Measurements from ENCODE around the gene ETV2. TPM values are rescaled to one million over a fixed set of nuclear protein-coding genes. Genes with fewer than 3 reads are reported as not detected.
"Not testable (repeated sequence)": the region's sequence is repeated elsewhere in the genome, so short reads cannot be mapped to it uniquely, and the experiment has no call there.

ETV2 gene, protein sequence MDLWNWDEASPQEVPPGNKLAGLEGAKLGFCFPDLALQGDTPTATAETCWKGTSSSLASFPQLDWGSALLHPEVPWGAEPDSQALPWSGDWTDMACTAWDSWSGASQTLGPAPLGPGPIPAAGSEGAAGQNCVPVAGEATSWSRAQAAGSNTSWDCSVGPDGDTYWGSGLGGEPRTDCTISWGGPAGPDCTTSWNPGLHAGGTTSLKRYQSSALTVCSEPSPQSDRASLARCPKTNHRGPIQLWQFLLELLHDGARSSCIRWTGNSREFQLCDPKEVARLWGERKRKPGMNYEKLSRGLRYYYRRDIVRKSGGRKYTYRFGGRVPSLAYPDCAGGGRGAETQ
- total RNA-seq (1 to 10 TPM in 2 of 5 donors, under 1 TPM in 2, not detected in 1; 0.67 to 2.1 (median 1.1) TPM), total RNA-seq (0.05 to 1.1 (median 0.48) reads per million in 29 experiments)
- total RNA-seq (2013) = 0.70 TPM

DNA sequence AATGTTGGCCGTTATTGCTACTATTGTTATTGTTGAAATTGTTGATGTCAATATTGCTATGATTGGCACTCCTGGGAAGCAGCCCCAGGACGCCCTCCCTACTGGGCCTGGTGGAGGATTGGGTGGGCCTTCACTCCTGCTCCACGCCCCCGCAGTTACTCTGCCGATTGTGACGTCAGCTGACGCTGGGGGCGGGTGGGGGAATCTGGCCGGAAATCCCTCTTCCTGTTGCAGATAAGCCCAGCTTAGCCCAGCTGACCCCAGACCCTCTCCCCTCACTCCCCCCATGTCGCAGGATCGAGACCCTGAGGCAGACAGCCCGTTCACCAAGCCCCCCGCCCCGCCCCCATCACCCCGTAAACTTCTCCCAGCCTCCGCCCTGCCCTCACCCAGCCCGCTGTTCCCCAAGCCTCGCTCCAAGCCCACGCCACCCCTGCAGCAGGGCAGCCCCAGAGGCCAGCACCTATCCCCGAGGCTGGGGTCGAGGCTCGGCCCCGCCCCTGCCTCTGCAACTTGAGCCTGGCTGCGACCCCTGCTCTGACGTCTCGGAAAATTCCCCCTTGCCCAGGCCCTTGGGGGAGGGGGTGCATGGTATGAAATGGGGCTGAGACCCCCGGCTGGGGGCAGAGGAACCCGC lies at the start of gene ETV2:
Gene ETV2 (plus strand): TSS at position 231 of the 637 bp plus-strand sequence. CDS start 716 bp downstream, outside the sequence.
- H3K4me3 ChIP-seq (ENCODE audit: control insufficient read depth in 1 of 2, extremely low read depth in 1 of 2, low read length in 1 of 2) = peak within 1 kb of the TSS in 1 of 2 donors; percentile 33
- H3K4me1 Mint-ChIP-seq = peaks cover 17 to 36% (median 29%) of the 10 kb centered on the region in 3 donors
- peak within 1 kb of the TSS in 1 of 2 donors; percentile 61 for H3K27ac Mint-ChIP-seq
- ATAC-seq (replicated peaks in 1 of 4) (no peak), DNase-seq (peak in 25 of 35 experiments; percentile 9 to 61 (median 34))
- H3K4me3 Mint-ChIP-seq = peak within 1 kb of the TSS; percentile 59 to 84 (median 75)
- peaks cover 0 to 13% of the 10 kb centered on the region in 2 experiments for H3K27me3 ChIP-seq (replicated peaks in 1 of 2; ENCODE audit: control insufficient read depth in 2 of 2, extremely low read depth in 1 of 2, insufficient read depth in 2 of 2, low read length in 1 of 2)
- CTCF ChIA-PET = no interaction called here
- H3K9me3 Mint-ChIP-seq = no peaks in the 10 kb centered on the region
- POLR2A ChIA-PET = no interaction called here
- no peaks in the 10 kb centered on the region for H3K9me3 ChIP-seq
- H3K36me3 Mint-ChIP-seq = peaks cover 7% of the 10 kb centered on the region
- H3K36me3 ChIP-seq (ENCODE audit: control insufficient read depth in 2 of 2, extremely low read depth in 1 of 2, insufficient read depth in 1 of 2, low read length in 1 of 2) = peaks cover 6 to 15% of the 10 kb centered on the region in 2 donors
- H3K27me3 Mint-ChIP-seq = no peaks in the 10 kb centered on the region
- H3K4me1 ChIP-seq (ENCODE audit: control insufficient read depth in 1 of 2, extremely low read depth in 1 of 2, insufficient read depth in 2 of 2, low read length in 2 of 2) = peaks cover 2 to 44% of the 10 kb centered on the region in 2 experiments
- WGBS (ENCODE audit: insufficient coverage) = 30% methylated on average over 14 of the region's 28 CpGs
- peak within 1 kb of the TSS; percentile 62 for H3K27ac ChIP-seq (ENCODE audit: low read length)

DNA sequence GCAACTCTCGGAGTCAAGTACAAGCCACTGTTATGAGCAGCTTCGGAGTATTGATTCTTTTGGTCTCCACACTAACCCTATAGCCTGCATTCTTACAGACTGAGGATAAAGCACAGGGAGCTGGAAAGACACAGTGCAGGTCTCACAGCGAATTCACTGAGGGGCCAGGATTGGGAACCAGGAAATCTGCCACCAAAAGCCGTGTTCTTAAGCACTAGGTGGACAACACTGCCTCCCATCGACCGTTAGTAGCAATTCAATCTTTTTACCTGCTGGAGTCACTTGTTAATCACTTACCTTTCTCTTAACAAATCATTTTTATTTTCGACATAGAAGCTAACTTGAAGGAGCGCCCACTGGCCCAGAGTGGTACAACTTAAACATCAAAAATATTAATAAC lies 49.3 kb upstream of the ETV2 start:
- Histone ChIP-seq H3K36me3 (ENCODE audit: control insufficient read depth in 2 of 2, extremely low read depth in 1 of 2, insufficient read depth in 1 of 2, low read length in 1 of 2) (no peaks in the 10 kb centered on the region), H3K9me3 (no peaks in the 10 kb centered on the region), H3K27ac (ENCODE audit: low read length) (no peak overlapping the region), H3K27me3 (replicated peaks in 1 of 2; ENCODE audit: control insufficient read depth in 2 of 2, extremely low read depth in 1 of 2, insufficient read depth in 2 of 2, low read length in 1 of 2) (peaks cover 0 to 16% of the 10 kb centered on the region in 2 experiments), H3K4me1 (ENCODE audit: control insufficient read depth in 1 of 2, extremely low read depth in 1 of 2, insufficient read depth in 2 of 2, low read length in 2 of 2) (no peaks in the 10 kb centered on the region), H3K4me3 (ENCODE audit: control insufficient read depth in 1 of 2, extremely low read depth in 1 of 2, low read length in 1 of 2) (no peak overlapping the region)
- H3K4me3 Mint-ChIP-seq = no peak overlapping the region
- ChIA-PET CTCF (interaction anchor here (0.7 to 1.5 kb wide), 4 partner anchors 22 to 468 kb away, joined by 3 to 8 read pairs (median 5); no protein-coding TSS in a partner anchor), POLR2A (no interaction called here)
- H3K9me3 Mint-ChIP-seq = no peaks in the 10 kb centered on the region
- H3K36me3 Mint-ChIP-seq = no peaks in the 10 kb centered on the region
- DNase-seq (peak in 5 of 35 experiments; percentile 11 to 70 (median 18)), ATAC-seq (replicated peaks in 1 of 4) (no peak)
- H3K27ac Mint-ChIP-seq = no peak overlapping the region
- 20% methylated on average over 6 of the region's 8 CpGs for WGBS (ENCODE audit: insufficient coverage)
- H3K27me3 Mint-ChIP-seq = peaks cover 0 to 6% of the 10 kb centered on the region in 2 donors
- peaks cover 0 to 2% (median 0%) of the 10 kb centered on the region in 3 donors for H3K4me1 Mint-ChIP-seq

DNA sequence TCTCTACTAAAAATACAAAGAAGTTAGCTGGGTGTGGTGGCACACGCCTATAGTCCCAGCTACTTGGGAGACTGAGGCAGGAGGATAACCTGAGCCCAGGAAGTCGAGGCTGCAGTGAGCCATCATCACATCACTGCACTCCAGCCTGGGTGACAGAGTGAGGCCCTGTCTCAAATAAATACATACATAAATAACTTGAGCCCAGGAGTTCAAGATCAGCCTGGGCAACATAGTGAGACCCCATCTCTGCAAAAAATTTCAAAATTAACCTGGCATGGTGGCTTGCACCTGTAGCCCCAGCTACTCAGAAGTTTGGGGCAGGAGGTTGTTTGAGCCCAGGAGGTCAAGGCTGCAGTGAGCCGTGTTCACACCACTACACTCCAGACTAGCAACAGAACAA lies 46.5 kb upstream of the ETV2 start:
- not testable (repeated sequence) for H3K27ac Mint-ChIP-seq; H3K36me3 ChIP-seq (ENCODE audit: control insufficient read depth in 2 of 2, extremely low read depth in 1 of 2, insufficient read depth in 1 of 2, low read length in 1 of 2); H3K4me3 Mint-ChIP-seq; H3K4me1 ChIP-seq (ENCODE audit: control insufficient read depth in 1 of 2, extremely low read depth in 1 of 2, insufficient read depth in 2 of 2, low read length in 2 of 2); H3K27me3 Mint-ChIP-seq; H3K4me3 ChIP-seq (ENCODE audit: control insufficient read depth in 1 of 2, extremely low read depth in 1 of 2, low read length in 1 of 2); H3K9me3 ChIP-seq; DNase-seq; H3K27ac ChIP-seq (ENCODE audit: low read length); ATAC-seq (replicated peaks in 1 of 4); H3K36me3 Mint-ChIP-seq; H3K4me1 Mint-ChIP-seq; H3K9me3 Mint-ChIP-seq
- CTCF ChIA-PET = interaction anchor here (0.7 to 1.3 kb wide), 2 partner anchors 13 to 39 kb away, joined by 3 to 4 read pairs; no protein-coding TSS in a partner anchor
- POLR2A ChIA-PET = interaction anchor here in 1 of 2 donors (0.6 kb wide), 1 partner anchor 67 kb away, joined by 11 read pairs; no protein-coding TSS in a partner anchor
- 20% methylated on average over 1 of the region's 3 CpGs for WGBS (ENCODE audit: insufficient coverage)
- peaks cover 0 to 16% of the 10 kb centered on the region in 2 experiments for H3K27me3 ChIP-seq (replicated peaks in 1 of 2; ENCODE audit: control insufficient read depth in 2 of 2, extremely low read depth in 1 of 2, insufficient read depth in 2 of 2, low read length in 1 of 2)

DNA sequence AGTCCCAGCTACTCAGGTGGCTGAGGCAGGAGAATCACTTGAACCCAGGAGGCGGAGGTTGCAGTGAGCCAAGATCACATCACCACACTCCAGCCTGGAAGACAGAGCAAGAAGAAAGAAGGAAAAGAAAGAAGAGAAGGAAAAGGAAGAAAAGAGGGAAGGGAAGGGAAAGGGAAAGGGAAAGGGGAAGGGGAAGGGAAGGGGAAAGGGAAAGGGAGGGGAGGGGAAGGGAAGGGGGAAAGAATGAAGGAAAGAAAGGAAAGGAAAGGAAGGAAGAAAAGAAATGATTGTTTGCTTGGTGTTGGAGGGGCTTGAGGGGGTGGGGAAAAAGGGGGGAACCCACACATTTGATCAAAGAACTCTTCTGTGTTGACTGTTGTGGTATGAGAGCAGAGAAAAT lies 45.6 kb upstream of the ETV2 start:
- no peak overlapping the region for H3K4me3 ChIP-seq (ENCODE audit: control insufficient read depth in 1 of 2, extremely low read depth in 1 of 2, low read length in 1 of 2)
- no peaks in the 10 kb centered on the region for H3K36me3 ChIP-seq (ENCODE audit: control insufficient read depth in 2 of 2, extremely low read depth in 1 of 2, insufficient read depth in 1 of 2, low read length in 1 of 2)
- Mint-ChIP-seq H3K9me3 (no peaks in the 10 kb centered on the region), H3K36me3 (no peaks in the 10 kb centered on the region), H3K27ac (no peak overlapping the region), H3K4me1 (peaks cover 0 to 2% (median 0%) of the 10 kb centered on the region in 3 donors), H3K4me3 (no peak overlapping the region), H3K27me3 (peaks cover 3 to 6% of the 10 kb centered on the region in 2 donors)
- no peak for ATAC-seq (replicated peaks in 1 of 4)
- H3K27me3 ChIP-seq (replicated peaks in 1 of 2; ENCODE audit: control insufficient read depth in 2 of 2, extremely low read depth in 1 of 2, insufficient read depth in 2 of 2, low read length in 1 of 2) = peaks cover 0 to 16% of the 10 kb centered on the region in 2 experiments
- POLR2A ChIA-PET = no interaction called here
- no peak for DNase-seq
- no peak overlapping the region for H3K27ac ChIP-seq (ENCODE audit: low read length)
- CTCF ChIA-PET = no interaction called here
- no peaks in the 10 kb centered on the region for H3K4me1 ChIP-seq (ENCODE audit: control insufficient read depth in 1 of 2, extremely low read depth in 1 of 2, insufficient read depth in 2 of 2, low read length in 2 of 2)
- H3K9me3 ChIP-seq = no peaks in the 10 kb centered on the region
- no CpG with 5 or more reads among the region's 1 CpG for WGBS (ENCODE audit: insufficient coverage)

DNA sequence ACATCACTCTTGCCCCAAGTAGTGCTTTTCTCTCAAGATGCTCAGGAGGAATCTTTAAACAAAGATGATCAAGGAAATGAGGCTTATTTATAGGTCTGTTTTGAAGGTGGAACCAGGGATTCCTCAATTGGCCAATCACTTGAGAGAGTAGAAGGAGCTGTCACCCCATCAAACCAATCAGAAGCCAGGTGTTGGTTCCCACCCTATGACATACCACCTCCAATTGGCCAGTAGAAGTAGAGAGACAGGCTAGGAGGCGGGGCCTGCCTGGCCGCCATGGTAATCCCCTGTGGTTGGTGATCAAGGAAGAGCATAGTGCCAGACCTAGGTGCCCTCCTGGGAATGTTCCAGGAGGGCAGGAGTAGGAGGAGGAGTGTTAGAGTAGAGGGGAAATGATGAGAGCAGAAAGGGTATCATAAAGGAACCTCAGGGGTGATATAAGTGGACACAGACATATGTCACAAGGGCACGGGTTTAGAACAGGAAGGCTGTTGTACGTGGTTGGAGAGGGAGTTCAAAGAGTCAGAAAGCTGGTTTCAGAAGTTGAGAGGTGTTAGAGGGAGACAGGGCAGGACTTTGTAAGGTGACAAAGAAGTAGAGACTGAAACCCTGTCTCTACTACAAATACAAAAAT lies 45.1 kb upstream of the ETV2 start:
- Histone ChIP-seq H3K9me3 (no peaks in the 10 kb centered on the region), H3K4me1 (ENCODE audit: control insufficient read depth in 1 of 2, extremely low read depth in 1 of 2, insufficient read depth in 2 of 2, low read length in 2 of 2) (no peaks in the 10 kb centered on the region), H3K36me3 (ENCODE audit: control insufficient read depth in 2 of 2, extremely low read depth in 1 of 2, insufficient read depth in 1 of 2, low read length in 1 of 2) (no peaks in the 10 kb centered on the region), H3K27me3 (replicated peaks in 1 of 2; ENCODE audit: control insufficient read depth in 2 of 2, extremely low read depth in 1 of 2, insufficient read depth in 2 of 2, low read length in 1 of 2) (peaks cover 0 to 16% of the 10 kb centered on the region in 2 experiments), H3K4me3 (ENCODE audit: control insufficient read depth in 1 of 2, extremely low read depth in 1 of 2, low read length in 1 of 2) (no peak overlapping the region), H3K27ac (ENCODE audit: low read length) (no peak overlapping the region)
- ATAC-seq (replicated peaks in 1 of 4) (peak in 1 of 4 experiments; percentile 56), DNase-seq (no peak)
- peaks cover 0 to 2% (median 0%) of the 10 kb centered on the region in 3 donors for H3K4me1 Mint-ChIP-seq
- POLR2A ChIA-PET = no interaction called here
- H3K27ac Mint-ChIP-seq = no peak overlapping the region
- H3K4me3 Mint-ChIP-seq = no peak overlapping the region
- CTCF ChIA-PET = no interaction called here
- H3K36me3 Mint-ChIP-seq = no peaks in the 10 kb centered on the region
- 33% methylated on average over 1 of the region's 4 CpGs for WGBS (ENCODE audit: insufficient coverage)
- no peaks in the 10 kb centered on the region for H3K9me3 Mint-ChIP-seq
- H3K27me3 Mint-ChIP-seq = peaks cover 5 to 6% of the 10 kb centered on the region in 2 donors

DNA sequence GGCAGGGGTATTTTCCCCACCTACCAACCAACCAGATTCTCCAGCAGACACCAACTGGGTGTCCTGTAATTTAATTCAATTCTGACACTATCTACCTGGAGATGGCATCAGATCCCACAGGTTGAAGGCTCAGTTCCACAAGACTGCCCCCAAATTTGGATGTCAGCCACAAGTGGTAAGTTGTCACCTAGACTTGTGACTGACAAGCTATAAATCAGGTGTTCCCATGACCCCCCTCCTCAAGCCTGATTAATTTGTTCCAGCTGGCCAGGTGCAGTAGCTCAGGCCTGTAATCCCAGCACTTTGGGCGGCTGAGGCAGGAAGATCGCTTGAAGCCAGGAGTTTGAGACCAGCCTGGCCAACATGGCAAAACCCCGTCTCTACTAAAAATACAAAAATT lies 39.6 kb upstream of the ETV2 start:
- Histone ChIP-seq H3K27me3 (replicated peaks in 1 of 2; ENCODE audit: control insufficient read depth in 2 of 2, extremely low read depth in 1 of 2, insufficient read depth in 2 of 2, low read length in 1 of 2) (peaks cover 0 to 1% of the 10 kb centered on the region in 2 experiments), H3K27ac (ENCODE audit: low read length) (no peak overlapping the region), H3K4me3 (ENCODE audit: control insufficient read depth in 1 of 2, extremely low read depth in 1 of 2, low read length in 1 of 2) (no peak overlapping the region), H3K36me3 (ENCODE audit: control insufficient read depth in 2 of 2, extremely low read depth in 1 of 2, insufficient read depth in 1 of 2, low read length in 1 of 2) (no peaks in the 10 kb centered on the region), H3K4me1 (ENCODE audit: control insufficient read depth in 1 of 2, extremely low read depth in 1 of 2, insufficient read depth in 2 of 2, low read length in 2 of 2) (no peaks in the 10 kb centered on the region), H3K9me3 (no peaks in the 10 kb centered on the region)
- ATAC-seq (replicated peaks in 1 of 4) (no peak), DNase-seq (no peak)
- Mint-ChIP-seq H3K9me3 (no peaks in the 10 kb centered on the region), H3K4me1 (no peaks in the 10 kb centered on the region), H3K27ac (no peak overlapping the region), H3K4me3 (no peak overlapping the region), H3K27me3 (peaks cover 0 to 5% of the 10 kb centered on the region in 2 donors), H3K36me3 (no peaks in the 10 kb centered on the region)
- CTCF ChIA-PET = no interaction called here
- WGBS (ENCODE audit: insufficient coverage) = no CpG with 5 or more reads among the region's 3 CpGs
- POLR2A ChIA-PET = no interaction called here
